ENCODE measurements around the gene TBPL1. TPM values are rescaled to one million over a fixed set of nuclear protein-coding genes. Genes with fewer than 3 reads are reported as not detected.

The TBPL1 gene
- total RNA-seq (10 to 100 TPM; 20.4 to 22.6 TPM), polyA plus RNA-seq (ENCODE audit: insufficient read length in 6 of 6) (10 to 100 TPM; 44.7 to 58.8 (median 53.3) TPM)
- long read RNA-seq, donor 1, full-length matches to known transcripts = 16 of 21 reads
- long read RNA-seq, donor 1, partial matches to known transcripts = 0 of 21 reads
- long read RNA-seq, donor 1, other reads (novel, unspliced or antisense) = 5 of 21 reads
- long read RNA-seq, donor 2, full-length matches to known transcripts = 17 of 17 reads
- long read RNA-seq, donor 2, partial matches to known transcripts = 0 of 17 reads
- long read RNA-seq, donor 2, other reads (novel, unspliced or antisense) = 0 of 17 reads
- long read RNA-seq, donor 3, full-length matches to known transcripts = 8 of 15 reads
- long read RNA-seq, donor 3, partial matches to known transcripts = 7 of 15 reads
- long read RNA-seq, donor 3, other reads (novel, unspliced or antisense) = 0 of 15 reads
- long read RNA-seq, donor 4, full-length matches to known transcripts = 6 of 6 reads
- long read RNA-seq, donor 4, partial matches to known transcripts = 0 of 6 reads
- long read RNA-seq, donor 4, other reads (novel, unspliced or antisense) = 0 of 6 reads
- long read RNA-seq, donor 5, full-length matches to known transcripts = 16 of 22 reads
- long read RNA-seq, donor 5, partial matches to known transcripts = 6 of 22 reads
- long read RNA-seq, donor 5, other reads (novel, unspliced or antisense) = 0 of 22 reads
- long read RNA-seq, donor 6, full-length matches to known transcripts = 10 of 17 reads
- long read RNA-seq, donor 6, partial matches to known transcripts = 7 of 17 reads
- long read RNA-seq, donor 6, other reads (novel, unspliced or antisense) = 0 of 17 reads
- long read RNA-seq, donor 7, full-length matches to known transcripts = 3 of 3 reads
- long read RNA-seq, donor 7, partial matches to known transcripts = 0 of 3 reads
- long read RNA-seq, donor 7, other reads (novel, unspliced or antisense) = 0 of 3 reads
- long read RNA-seq, donor 8, full-length matches to known transcripts = 5 of 5 reads
- long read RNA-seq, donor 8, partial matches to known transcripts = 0 of 5 reads
- long read RNA-seq, donor 8, other reads (novel, unspliced or antisense) = 0 of 5 reads
- long read RNA-seq, donor 9 = 0 reads
- long read RNA-seq, donor 10, full-length matches to known transcripts = 14 of 16 reads
- long read RNA-seq, donor 10, partial matches to known transcripts = 0 of 16 reads
- long read RNA-seq, donor 10, other reads (novel, unspliced or antisense) = 2 of 16 reads
- long read RNA-seq, donor 11, full-length matches to known transcripts = 30 of 30 reads
- long read RNA-seq, donor 11, partial matches to known transcripts = 0 of 30 reads
- long read RNA-seq, donor 11, other reads (novel, unspliced or antisense) = 0 of 30 reads
- long read RNA-seq, donor 12, full-length matches to known transcripts = 7 of 7 reads
- long read RNA-seq, donor 12, partial matches to known transcripts = 0 of 7 reads
- long read RNA-seq, donor 12, other reads (novel, unspliced or antisense) = 0 of 7 reads

DNA sequence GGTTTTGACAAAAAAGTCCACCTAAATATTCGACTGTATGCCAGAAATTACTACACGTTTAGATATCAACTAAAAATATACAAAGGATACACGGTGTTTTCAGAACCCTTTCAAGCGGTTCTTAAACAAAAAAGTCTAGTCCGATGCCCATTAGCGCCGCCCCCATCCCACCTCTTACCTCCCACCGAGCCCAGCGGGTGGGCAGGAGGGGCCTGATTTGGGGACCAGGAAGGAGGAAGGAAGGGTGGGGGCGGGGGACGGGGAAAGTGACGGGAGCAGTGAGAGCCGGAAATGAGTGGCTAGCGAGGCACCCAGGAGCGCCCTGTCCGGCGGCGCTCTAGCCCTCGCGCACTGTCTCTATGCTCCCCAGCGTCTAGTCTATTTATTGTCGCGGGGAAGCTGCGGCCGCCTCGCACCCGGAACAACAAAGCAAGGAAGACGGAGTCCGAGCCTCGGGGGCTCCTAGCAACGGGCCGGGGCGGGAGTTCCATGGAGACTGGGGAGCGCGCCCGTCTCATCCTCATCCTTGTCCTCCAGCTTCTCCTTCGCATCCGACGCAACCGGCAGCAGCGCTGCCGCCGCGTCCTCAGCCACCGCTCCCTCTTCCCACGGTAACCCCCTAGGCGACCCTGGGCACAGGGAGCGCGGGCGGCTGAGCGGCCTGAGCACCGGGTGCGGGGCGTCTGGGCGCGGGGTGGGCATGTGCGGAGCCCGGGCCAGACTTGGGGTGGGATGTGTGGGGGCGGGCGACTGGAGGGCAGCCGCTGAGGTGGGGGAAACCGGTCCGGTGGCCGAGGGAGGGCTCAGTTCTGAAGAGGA, at the start of gene TBPL1:
TBPL1 (plus strand) TSS at position 410 of the 819 bp plus-strand sequence. CDS start 26,902 bp downstream, outside the sequence.
- peak within 1 kb of the TSS; percentile 67 to 89 for H3K4me3 ChIP-seq
- H3K27ac ChIP-seq = peak within 1 kb of the TSS; percentile 85 to 91
- DNase-seq (peak; percentile 95 to 98 (median 96)), ATAC-seq (peak; percentile 98)
- H3K27me3 ChIP-seq = peaks cover 0 to 3% of the 10 kb centered on the region in 2 donors
- peaks cover 13 to 30% of the 10 kb centered on the region in 2 donors for H3K4me1 ChIP-seq
- no peaks in the 10 kb centered on the region for H3K36me3 ChIP-seq
- TF ChIP-seq, protein P1, sequence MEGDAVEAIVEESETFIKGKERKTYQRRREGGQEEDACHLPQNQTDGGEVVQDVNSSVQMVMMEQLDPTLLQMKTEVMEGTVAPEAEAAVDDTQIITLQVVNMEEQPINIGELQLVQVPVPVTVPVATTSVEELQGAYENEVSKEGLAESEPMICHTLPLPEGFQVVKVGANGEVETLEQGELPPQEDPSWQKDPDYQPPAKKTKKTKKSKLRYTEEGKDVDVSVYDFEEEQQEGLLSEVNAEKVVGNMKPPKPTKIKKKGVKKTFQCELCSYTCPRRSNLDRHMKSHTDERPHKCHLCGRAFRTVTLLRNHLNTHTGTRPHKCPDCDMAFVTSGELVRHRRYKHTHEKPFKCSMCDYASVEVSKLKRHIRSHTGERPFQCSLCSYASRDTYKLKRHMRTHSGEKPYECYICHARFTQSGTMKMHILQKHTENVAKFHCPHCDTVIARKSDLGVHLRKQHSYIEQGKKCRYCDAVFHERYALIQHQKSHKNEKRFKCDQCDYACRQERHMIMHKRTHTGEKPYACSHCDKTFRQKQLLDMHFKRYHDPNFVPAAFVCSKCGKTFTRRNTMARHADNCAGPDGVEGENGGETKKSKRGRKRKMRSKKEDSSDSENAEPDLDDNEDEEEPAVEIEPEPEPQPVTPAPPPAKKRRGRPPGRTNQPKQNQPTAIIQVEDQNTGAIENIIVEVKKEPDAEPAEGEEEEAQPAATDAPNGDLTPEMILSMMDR (IDR thresholded peaks at IDR 0.05) = no peak
- no peaks in the 10 kb centered on the region for H3K9me3 ChIP-seq
- intact Hi-C loops (cut with DNase I) = no loop called here

DNA sequence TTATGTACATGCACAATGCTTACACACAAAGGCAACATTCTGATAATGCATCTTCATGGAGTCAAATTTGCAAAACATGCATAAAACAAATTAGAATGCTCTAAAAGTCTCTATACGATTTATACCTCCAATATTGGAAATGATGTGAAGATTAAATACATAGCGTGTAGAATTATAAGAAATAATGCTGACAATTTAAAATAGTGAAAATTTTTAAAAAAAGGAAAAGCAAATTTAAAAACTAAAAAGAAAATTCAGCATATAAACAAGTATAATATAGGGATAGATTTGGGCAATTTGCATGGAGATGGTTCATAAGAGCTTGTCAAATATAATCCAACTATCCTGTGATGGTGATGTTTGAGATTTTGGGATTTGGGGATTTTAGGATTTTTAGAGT, 49.2 kb upstream of the TBPL1 start:
- DNase-seq (no peak), ATAC-seq (no peak)
- peaks cover 4 to 74% of the 10 kb centered on the region in 2 donors for H3K27me3 ChIP-seq
- TF ChIP-seq, protein P1 (IDR thresholded peaks at IDR 0.05) = no peak
- H3K4me1 ChIP-seq = no peaks in the 10 kb centered on the region
- no peak overlapping the region for H3K4me3 ChIP-seq
- intact Hi-C loops (cut with DNase I) = no loop called here
- H3K36me3 ChIP-seq = no peaks in the 10 kb centered on the region
- no peak overlapping the region for H3K27ac ChIP-seq
- no peaks in the 10 kb centered on the region for H3K9me3 ChIP-seq

DNA sequence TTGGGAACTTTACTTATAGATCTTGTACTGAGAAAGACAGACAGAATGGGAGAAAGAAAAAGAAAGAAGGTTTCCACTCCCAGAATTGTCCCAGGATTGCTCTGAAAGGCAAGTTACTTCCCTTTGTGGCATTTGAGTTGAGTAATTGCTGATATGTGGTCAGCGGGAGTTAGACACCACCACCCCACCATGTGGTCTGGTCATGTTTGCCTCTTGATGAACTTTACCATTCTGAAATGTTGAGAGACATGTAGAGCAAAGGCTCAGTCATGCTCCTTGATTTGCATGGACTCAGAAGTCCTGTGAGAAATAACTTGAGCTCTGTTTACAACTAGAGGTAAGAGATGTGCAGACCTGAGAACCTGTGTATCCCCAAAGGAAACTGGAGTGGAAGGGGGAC, 47.0 kb upstream of the TBPL1 start:
- no peak overlapping the region for H3K4me3 ChIP-seq
- H3K36me3 ChIP-seq = no peaks in the 10 kb centered on the region
- ATAC-seq (no peak), DNase-seq (no peak)
- H3K4me1 ChIP-seq = no peaks in the 10 kb centered on the region
- intact Hi-C loops (cut with DNase I) = no loop called here
- H3K9me3 ChIP-seq = no peaks in the 10 kb centered on the region
- no peak overlapping the region for H3K27ac ChIP-seq
- TF ChIP-seq, protein P1 (IDR thresholded peaks at IDR 0.05) = no peak
- peaks cover 0 to 74% of the 10 kb centered on the region in 2 donors for H3K27me3 ChIP-seq

DNA sequence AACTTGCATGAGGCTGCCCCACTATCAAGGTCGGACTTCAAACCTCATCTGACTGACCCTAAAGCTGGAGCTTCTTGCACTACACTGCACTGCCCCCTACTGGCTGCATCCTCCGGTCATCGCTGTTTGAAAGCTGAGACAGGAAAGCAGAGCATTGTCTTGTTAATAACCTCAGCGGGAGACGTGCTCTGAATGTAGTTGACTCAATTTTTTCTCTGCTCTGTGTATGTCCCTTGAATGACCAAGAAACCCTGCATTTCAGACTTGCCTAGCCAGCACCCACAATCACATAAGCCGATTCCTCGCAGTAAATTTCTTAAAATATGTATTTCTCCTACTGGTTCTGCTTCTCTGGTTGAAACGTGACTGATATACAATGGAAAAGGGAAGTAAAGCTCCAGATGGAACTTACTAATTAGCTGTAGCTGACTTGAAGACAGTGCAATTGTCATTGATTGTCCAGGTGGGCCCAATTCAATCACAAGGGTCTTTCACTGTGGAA, 36.3 kb upstream of the TBPL1 start:
- ATAC-seq (peak; percentile 90), DNase-seq (peak in 3 of 4 donors; percentile 74 to 93 (median 79))
- TF ChIP-seq, protein P1 (IDR thresholded peaks at IDR 0.05) = peak; percentile 76 to 87
- no peaks in the 10 kb centered on the region for H3K4me1 ChIP-seq
- intact Hi-C loops (cut with DNase I) = loop anchor here in 1 of 2 donors (5.0 kb wide), 1 partner anchor 349 kb away; no protein-coding TSS in a partner anchor
- H3K36me3 ChIP-seq = no peaks in the 10 kb centered on the region
- H3K9me3 ChIP-seq = peaks cover 0 to 2% of the 10 kb centered on the region in 2 donors
- no peak overlapping the region for H3K4me3 ChIP-seq
- H3K27ac ChIP-seq = no peak overlapping the region
- peaks cover 0 to 6% of the 10 kb centered on the region in 2 donors for H3K27me3 ChIP-seq

All from left lung (tissue), 14 donors.